ENCODE results near the gene BCAT1.
"Not testable (repeated sequence)": the region's sequence is repeated elsewhere in the genome, so short reads cannot be mapped to it uniquely, and the experiment has no call there.

Gene BCAT1

GRCh38 chr12:24926080-24926479, 22.8 kb downstream of the BCAT1 start:
- not testable (repeated sequence) for DNase-seq

GRCh38 chr12:24922090-24922489, 26.8 kb downstream of the BCAT1 start:
- no peak for DNase-seq

- no peak for DNase-seq
Measured at GRCh38 chr12:24921251-24922038, 27.5 kb downstream of the BCAT1 start.

- no peak for DNase-seq
Measured at GRCh38 chr12:24920141-24920540, 28.8 kb downstream of the BCAT1 start.

GRCh38 chr12:24919346-24920001, 29.4 kb downstream of the BCAT1 start:
- no peak for DNase-seq

- DNase-seq, result no peak
Measured at GRCh38 chr12:24918596-24918995, 30.3 kb downstream of the BCAT1 start.

- no peak for DNase-seq
Measured at GRCh38 chr12:24915501-24915900, 33.4 kb downstream of the BCAT1 start.

- DNase-seq, result no peak
Measured at GRCh38 chr12:24913953-24914352, 34.9 kb downstream of the BCAT1 start.

GRCh38 chr12:24913130-24913529, 35.8 kb downstream of the BCAT1 start:
- DNase-seq, result no peak

GRCh38 chr12:24911271-24911791, 37.6 kb downstream of the BCAT1 start:
- no peak for DNase-seq

- not testable (repeated sequence) for DNase-seq
Measured at GRCh38 chr12:24910192-24910591, 38.7 kb downstream of the BCAT1 start.

GRCh38 chr12:24909667-24910066, 39.2 kb downstream of the BCAT1 start:
- DNase-seq, result no peak

GRCh38 chr12:24907464-24907863, 41.4 kb downstream of the BCAT1 start:
- DNase-seq, result no peak

- no peak for DNase-seq
Measured at GRCh38 chr12:24906141-24906540, 42.8 kb downstream of the BCAT1 start.

GRCh38 chr12:24905431-24905830, 43.5 kb downstream of the BCAT1 start:
- no peak for DNase-seq

GRCh38 chr12:24904871-24905270, 44.0 kb downstream of the BCAT1 start:
- DNase-seq, result no peak

- no peak for DNase-seq
Measured at GRCh38 chr12:24903329-24904088, 45.4 kb downstream of the BCAT1 start.

GRCh38 chr12:24902511-24903328, 46.2 kb downstream of the BCAT1 start:
- DNase-seq, result no peak

GRCh38 chr12:24901576-24902461, 47.1 kb downstream of the BCAT1 start:
- DNase-seq, result no peak

- DNase-seq, result peak; percentile 29
Measured at GRCh38 chr12:24900196-24900595, 48.7 kb downstream of the BCAT1 start.

- DNase-seq, result no peak
Measured at GRCh38 chr12:24899503-24900075, 49.3 kb downstream of the BCAT1 start.
